GM19025 (cell line): Measurements from ENCODE around the gene PTPN20.

Source experiments
- ATAC-seq: cut with Tn5 transposase; IDR thresholded peaks from one replicate; pipeline ENCODE4 v1.9.1; 2021; ENCODE audit warnings: mild to moderate bottlenecking, low read depth, moderate library complexity; ENCODE audit not compliant: unreplicated experiment

Gene PTPN20

DNA sequence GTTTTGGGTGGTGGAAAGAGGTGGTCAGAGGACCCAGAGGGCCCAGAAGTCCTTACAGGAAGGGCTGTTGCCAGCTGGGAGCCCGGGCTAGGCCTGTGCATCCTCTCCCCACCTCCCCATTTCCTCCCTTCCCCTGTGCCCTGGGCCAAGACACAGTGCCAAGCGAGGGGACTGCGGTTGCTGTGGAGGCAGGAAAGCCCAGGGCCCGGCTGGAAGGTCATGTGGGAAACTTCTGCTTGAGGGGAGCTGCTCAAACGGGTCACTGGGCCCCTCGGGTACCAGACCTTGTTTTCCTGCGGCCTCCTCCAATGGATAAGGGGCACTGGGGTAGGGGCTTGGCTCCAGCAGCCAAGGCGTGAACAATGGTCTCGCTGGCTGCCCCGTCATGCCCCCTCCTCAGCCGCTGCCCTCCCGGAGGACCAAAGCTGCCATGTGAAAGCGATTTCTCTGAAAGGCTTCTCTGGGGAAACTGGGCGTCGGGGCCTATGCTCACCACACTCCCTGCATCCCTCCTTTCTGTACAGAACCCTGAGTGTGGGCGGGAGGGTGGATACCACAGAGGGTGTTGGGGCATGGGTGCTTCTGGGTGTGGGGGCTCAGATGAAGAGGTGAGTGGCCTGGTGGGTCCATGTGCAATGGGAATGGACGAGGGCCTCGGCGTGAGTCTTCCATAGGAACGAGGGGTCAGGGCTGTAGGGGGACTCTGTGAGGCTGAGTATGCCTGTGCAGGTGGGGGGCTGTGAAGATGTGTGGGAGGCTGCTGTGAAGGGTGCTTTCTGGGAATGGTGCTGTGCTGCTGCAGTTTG is 135.3 kb downstream of the PTPN20 start:
- ATAC-seq: no peak

DNA sequence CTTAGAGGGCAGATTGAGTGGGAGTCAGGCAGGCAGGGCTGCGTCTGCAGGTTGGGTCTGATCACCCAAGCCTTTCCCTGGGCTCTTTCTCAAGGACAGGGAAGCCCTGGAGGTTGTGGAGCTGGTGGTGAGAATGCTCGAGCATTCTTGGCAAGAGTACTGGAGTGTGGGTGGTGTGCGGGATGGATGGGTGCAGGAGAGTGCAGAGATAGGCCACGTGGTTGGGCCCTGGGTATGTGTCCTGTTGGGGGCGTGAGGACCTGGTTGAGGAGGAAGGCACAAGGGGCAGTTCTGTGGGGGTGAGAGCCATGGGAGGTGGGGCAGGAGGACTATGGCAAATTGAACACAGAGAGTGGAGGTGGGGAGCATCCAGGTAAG is 135.9 kb downstream of the PTPN20 start:
- ATAC-seq: no peak

DNA sequence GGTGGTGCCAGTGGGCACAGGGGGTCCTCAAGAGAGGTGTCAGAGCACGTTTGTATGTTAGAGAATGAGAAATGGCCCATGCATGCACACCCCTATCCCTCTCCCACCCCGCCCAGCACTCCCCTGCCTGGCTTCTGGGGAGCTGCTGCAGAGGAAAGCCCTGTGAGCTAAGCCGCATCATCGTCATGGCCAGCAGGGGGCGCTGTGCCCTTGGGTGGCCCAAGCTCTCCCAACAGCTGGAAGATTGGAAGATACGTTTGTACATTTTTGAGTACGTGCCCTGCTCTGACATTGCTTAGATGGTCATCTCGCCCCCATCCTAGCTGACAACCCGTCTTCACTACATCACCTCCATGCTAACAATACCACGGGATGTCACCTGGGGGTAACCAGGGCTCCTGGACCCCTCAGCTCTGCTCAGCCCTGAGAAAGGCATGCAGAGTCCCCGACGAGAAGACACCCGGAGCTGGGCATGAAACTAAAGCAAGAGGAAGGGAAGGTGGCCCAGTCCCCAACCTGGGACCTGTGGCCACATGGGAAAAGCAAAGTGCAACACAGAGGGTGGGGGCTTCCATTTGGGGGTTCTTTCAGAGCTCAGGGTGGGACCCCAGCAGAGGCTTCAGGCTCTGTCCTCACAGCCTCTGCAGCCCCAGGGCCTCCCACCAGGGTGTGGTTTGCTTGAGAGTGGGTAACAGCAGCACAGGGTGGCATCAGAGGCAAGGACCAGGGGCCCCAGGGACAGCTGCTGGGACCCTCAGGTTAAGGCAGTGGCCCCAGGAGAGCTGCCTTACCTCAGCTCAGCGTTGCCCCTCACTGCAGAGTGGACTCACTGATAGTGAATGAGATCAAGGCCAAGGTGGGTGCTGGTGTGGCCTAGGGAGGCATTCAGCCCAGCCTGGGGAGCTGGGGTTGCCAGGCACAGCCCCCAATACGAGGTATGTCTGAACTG is 136.6 kb downstream of the PTPN20 start:
- ATAC-seq: no peak

DNA sequence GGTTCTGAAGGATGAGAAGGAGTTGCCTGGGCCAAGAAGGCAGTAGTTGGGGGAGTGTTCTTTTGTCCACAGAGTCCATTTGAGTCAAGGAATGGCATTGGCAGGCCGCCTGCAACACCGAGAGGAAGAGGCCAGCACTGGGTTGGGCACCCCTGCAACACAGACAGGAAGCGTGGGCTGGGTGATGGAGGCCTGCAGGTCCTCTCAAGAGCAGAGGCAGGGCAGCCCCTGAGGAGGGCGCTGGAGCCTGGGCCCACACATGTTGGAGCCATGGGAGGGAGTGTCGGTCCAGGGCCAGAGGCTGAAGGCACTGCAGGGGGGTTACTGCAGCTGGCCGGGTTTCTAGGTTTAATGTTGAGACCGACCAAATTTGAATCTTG is 137.3 kb downstream of the PTPN20 start:
- no peak for ATAC-seq

DNA sequence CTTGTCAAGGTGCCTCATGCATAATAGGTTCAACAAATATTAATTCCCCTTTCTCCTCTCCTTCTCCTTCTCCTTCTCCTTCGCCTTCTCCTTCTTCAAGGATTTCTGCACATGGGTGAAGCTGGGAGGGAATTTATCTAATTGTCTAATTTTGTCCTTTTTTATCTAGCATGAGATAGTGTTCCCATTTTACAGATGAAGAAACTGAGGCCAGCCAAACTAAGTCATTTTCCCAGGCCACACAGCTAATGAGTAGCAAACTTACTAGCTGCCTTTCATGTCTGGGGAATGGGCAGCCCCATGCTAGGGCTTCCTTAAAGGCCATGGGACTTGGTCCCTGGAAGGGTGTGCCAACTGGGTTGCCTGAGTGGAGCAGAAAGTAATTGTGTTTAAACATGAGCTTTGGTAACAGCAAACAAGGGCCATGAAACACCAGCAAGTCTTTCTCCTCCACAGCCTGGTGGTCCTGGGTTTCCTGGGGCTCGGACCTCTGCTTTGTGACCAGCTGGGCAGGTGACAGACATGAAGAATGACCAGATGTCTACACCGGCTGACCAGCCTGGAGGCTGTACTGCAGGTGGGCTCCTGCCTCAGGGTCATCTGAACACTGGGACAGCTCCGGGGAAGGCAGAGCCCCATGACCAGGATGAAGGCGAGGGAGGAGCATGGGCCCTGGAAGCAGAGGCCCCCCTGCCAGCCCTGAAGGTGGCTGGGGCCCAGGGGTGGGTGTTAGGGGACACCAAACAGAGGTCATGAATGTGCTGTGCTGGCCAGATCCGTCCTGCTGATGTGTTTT is 138.0 kb downstream of the PTPN20 start:
- no peak for ATAC-seq

DNA sequence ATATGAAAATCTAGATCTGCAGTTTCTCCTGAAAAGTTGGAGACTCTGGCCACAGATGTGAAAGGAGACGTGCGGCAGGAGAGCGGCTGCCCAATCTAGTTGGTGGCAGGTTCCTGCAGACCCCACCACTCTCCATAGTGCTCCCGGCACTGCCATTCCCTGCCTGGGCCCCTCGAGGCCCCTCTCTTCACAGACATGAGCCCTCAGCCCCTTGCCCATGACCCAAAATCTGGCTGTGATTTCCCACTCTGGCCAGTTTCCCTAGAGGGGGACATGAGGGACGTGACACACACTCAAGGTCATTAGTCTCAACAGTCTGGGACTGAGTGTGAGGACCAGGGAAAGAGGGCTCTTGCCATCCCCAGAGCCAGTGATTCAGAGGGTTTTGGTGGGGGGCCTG is 138.7 kb downstream of the PTPN20 start:
- ATAC-seq: no peak

DNA sequence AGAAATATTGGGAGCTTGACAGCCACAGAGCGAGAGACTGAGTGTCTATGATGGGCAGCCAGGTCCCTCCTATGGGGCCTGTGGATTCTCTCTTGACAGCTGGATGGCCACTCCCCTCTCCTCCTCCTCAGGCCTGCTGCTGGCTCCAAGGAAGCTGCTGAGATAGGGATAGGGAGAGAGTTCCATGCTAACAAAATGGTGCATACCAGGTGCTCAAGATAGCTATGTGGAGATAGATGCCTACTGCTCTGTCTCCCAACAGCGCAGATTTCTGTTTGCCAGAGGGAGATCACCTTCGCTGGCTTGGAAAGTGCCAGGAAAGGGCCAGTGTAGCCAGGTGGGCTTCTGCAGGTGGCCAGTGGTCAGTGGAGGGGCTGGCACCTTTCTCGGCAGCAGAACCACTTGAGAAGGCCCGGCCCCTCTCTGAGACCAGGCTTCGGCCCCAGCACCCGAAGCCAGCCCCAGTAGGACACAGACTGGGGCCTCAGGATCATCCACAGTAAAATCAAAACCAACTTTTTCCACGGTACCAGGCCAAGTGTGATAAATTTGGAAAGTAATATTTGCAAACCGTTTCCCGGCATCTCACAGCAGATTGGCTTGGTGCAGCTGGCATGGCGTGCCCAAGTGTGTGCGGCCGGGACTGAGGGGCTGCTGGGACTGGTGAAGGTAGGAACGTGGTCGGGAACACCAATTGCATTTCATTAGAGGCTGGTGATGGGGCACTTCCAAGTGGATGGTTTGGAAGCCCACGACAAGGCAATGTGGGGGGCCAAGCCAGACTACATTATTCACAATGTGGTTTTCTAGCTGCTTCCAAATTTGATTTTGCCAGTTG is 139.6 kb downstream of the PTPN20 start:
- no peak for ATAC-seq

DNA sequence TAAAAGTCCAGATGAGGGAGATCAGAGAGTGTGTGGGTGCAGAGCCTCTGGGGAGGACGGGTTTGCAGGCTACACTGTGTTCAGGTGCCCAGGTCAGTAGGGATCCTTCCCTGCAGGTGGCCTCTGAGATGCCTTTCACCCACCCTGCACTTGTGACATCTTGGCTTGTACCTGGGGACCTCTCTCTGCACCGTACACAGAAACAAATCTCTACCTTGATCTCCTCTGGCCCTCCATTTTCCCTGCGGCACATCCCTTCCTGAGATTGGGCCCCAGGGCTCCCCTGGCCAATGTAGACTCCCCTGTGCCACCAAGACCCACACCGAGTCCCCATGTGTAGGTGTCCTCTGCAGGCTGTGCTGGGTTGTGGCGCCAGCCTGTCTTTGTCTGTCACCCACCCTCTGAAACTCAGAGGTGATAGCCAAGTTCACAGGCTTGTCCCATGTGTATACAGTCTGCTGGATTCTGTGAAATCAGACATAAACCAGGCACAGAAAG is 140.6 kb downstream of the PTPN20 start:
- no peak for ATAC-seq
